Gastrocnemius medialis (tissue), 4 donors: Measurements from ENCODE around the gene DVL1.

Experiments used
- CTCF ChIP-seq, 5 experiments: fragments of 450-650 bp in 3 of 5; fragments of 200-600 bp in 2 of 5; sonication (generic) in 2 of 5; IDR thresholded peaks in 4 of 5; conservative IDR thresholded peaks in 1 of 5; 1 replicate in 4 of 5; 2 replicates in 1 of 5; pipeline ENCODE4 v1.5.1; 2016 to 2019; ENCODE audit warnings: antibody characterized with exemption in 5 of 5, mild to moderate bottlenecking in 3 of 5, moderate library complexity in 3 of 5
- POLR2A ChIP-seq, 2 donors: fragments of 450-650 bp; IDR thresholded peaks; one replicate each; pipeline ENCODE4 v1.6.1; 2017; ENCODE audit warnings: antibody characterized with exemption in 2 of 2, mild to moderate bottlenecking in 2 of 2, moderate library complexity in 2 of 2

DNA sequence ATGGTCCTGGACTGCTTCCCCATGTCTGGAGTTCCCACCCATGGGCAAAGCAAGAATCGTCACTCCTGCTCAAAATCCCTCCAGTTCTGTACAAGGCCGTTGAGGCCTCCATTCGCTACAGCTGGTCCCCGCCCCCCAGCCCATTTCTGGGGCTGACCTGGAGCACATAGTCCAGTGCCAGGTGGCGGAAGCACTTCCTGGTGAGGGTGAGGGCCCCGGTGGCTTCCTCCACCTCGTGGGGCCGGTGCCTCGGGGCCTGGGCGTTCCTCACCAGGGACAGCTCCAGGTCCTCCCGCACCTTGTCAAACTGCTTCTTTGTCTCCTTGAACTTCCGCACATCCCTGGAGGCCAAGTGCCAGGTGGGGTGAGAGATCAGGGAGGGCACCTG lies 48.9 kb downstream of the DVL1 start:
- TF ChIP-seq POLR2A (IDR thresholded peaks at IDR 0.05) (no peak), CTCF (IDR thresholded peaks at IDR 0.05 in 4 of 5, conservative IDR thresholded peaks at IDR 0.05 in 1 of 5) (no peak)
